HEK293 (cell line): ENCODE data around the gene EMP3.

Experiments used
- AEBP2 ChIP-seq: fragments of 450-650 bp; formaldehyde crosslinking; IDR thresholded peaks from 2 replicates; pipeline ENCODE4 v1.5.1; 2016; ENCODE audit warnings: missing biosample characterization, missing genetic modification characterization, borderline replicate concordance
- HIC1 ChIP-seq: fragments of 450-650 bp; formaldehyde crosslinking; IDR thresholded peaks from 2 replicates; pipeline ENCODE4 v1.5.1; 2016; ENCODE audit warnings: missing biosample characterization, missing genetic modification characterization
- KLF1 ChIP-seq: fragments of 450-650 bp; formaldehyde crosslinking; IDR thresholded peaks from 2 replicates; pipeline ENCODE4 v1.5.1; 2016; ENCODE audit warnings: missing biosample characterization, missing genetic modification characterization
- MYNN ChIP-seq: fragments of 450-650 bp; formaldehyde crosslinking; IDR thresholded peaks from 2 replicates; pipeline ENCODE4 v1.5.1; 2016; ENCODE audit warnings: missing biosample characterization, missing genetic modification characterization, borderline replicate concordance
- SETDB1 ChIP-seq: IDR thresholded peaks from one replicate; pipeline ENCODE4 v1.6.1; 2017; ENCODE audit warnings: mild to moderate bottlenecking, low read length, moderate library complexity, mixed read lengths; ENCODE audit not compliant: insufficient read length
- YY1 ChIP-seq: fragments of 450-650 bp; formaldehyde crosslinking; IDR thresholded peaks from 2 replicates; pipeline ENCODE4 v1.5.1; 2018; ENCODE audit warnings: missing biosample characterization, missing genetic modification characterization
- ZBTB10 ChIP-seq: fragments of 450-650 bp; formaldehyde crosslinking; IDR thresholded peaks from 2 replicates; pipeline ENCODE4 v1.5.1; 2016; ENCODE audit warnings: missing biosample characterization, missing genetic modification characterization
- ZBTB49 ChIP-seq: fragments of 450-650 bp; formaldehyde crosslinking; IDR thresholded peaks from 2 replicates; pipeline ENCODE4 v1.5.1; 2016; ENCODE audit warnings: missing biosample characterization, missing genetic modification characterization, low read depth
- ZFP37 ChIP-seq: fragments of 450-650 bp; formaldehyde crosslinking; IDR thresholded peaks from 2 replicates; pipeline ENCODE4 v1.5.1; 2016; ENCODE audit warnings: missing biosample characterization, missing genetic modification characterization
- ZNF19 ChIP-seq: fragments of 450-650 bp; formaldehyde crosslinking; IDR thresholded peaks from 2 replicates; pipeline ENCODE4; 2016; ENCODE audit warnings: missing biosample characterization, missing genetic modification characterization, low read depth
- ZNF239 ChIP-seq: fragments of 450-650 bp; formaldehyde crosslinking; IDR thresholded peaks from 2 replicates; pipeline ENCODE4 v1.5.1; 2016; ENCODE audit warnings: missing biosample characterization, missing genetic modification characterization
- ZNF26 ChIP-seq: fragments of 450-650 bp; formaldehyde crosslinking; IDR thresholded peaks from 2 replicates; pipeline ENCODE4 v1.5.1; 2016; ENCODE audit warnings: missing biosample characterization, missing genetic modification characterization
- ZNF302 ChIP-seq: fragments of 450-650 bp; formaldehyde crosslinking; IDR thresholded peaks from 2 replicates; pipeline ENCODE4 v1.5.1; 2016; ENCODE audit warnings: missing biosample characterization, missing genetic modification characterization, low read depth
- ZNF362 ChIP-seq: fragments of 450-650 bp; formaldehyde crosslinking; IDR thresholded peaks from 2 replicates; pipeline ENCODE4 v1.5.1; 2016; ENCODE audit warnings: missing biosample characterization, missing genetic modification characterization
- ZNF449 ChIP-seq: fragments of 450-650 bp; formaldehyde crosslinking; IDR thresholded peaks from 2 replicates; pipeline ENCODE4 v1.5.1; 2017; ENCODE audit warnings: missing biosample characterization, mild to moderate bottlenecking, missing genetic modification characterization, moderate library complexity
- ZNF518A ChIP-seq: fragments of 450-650 bp; formaldehyde crosslinking; conservative IDR thresholded peaks from 2 replicates; pipeline ENCODE4 v1.5.1; 2016; ENCODE audit warnings: low read depth, missing biosample characterization, missing genetic modification characterization
- ZNF558 ChIP-seq: fragments of 450-650 bp; formaldehyde crosslinking; IDR thresholded peaks from 2 replicates; pipeline ENCODE4 v1.5.1; 2016; ENCODE audit warnings: missing biosample characterization, missing genetic modification characterization
- ZNF561 ChIP-seq: fragments of 450-650 bp; IDR thresholded peaks from 2 replicates; pipeline ENCODE4 v1.5.1; 2018; ENCODE audit warnings: missing biosample characterization, missing genetic modification characterization, borderline replicate concordance
- ZNF585B ChIP-seq: fragments of 450-650 bp; formaldehyde crosslinking; IDR thresholded peaks from 2 replicates; pipeline ENCODE4 v1.5.1; 2016; ENCODE audit warnings: missing biosample characterization, missing genetic modification characterization
- ZNF658 ChIP-seq: fragments of 450-650 bp; formaldehyde crosslinking; IDR thresholded peaks from 2 replicates; pipeline ENCODE4; 2016; ENCODE audit warnings: missing biosample characterization, missing genetic modification characterization
- ZNF747 ChIP-seq: fragments of 450-650 bp; formaldehyde crosslinking; IDR thresholded peaks from 2 replicates; pipeline ENCODE4 v1.5.1; 2016; ENCODE audit warnings: missing biosample characterization, missing genetic modification characterization

Gene EMP3

GRCh38 chr19:48325265-48325910 lies at the start of gene EMP3 (continued):
- TF ChIP-seq YY1 (tag by site-specific recombination) (no peak), ZNF747 (no peak), ZNF302 (tag by site-specific recombination) (no peak), KLF1 (peak; percentile 95), ZNF362 (tag by site-specific recombination) (no peak), ZFP37 (no peak), HIC1 (tag by site-specific recombination) (no peak), SETDB1 (no peak), ZNF26 (tag by site-specific recombination) (no peak), ZNF449 (tag by site-specific recombination) (no peak), ZNF585B (tag by site-specific recombination) (no peak), AEBP2 (tag by site-specific recombination) (no peak), ZBTB49 (no peak), ZNF658 (no peak), ZBTB10 (tag by site-specific recombination) (peak; percentile 83), ZNF19 (no peak), ZNF561 (tag by site-specific recombination) (no peak), MYNN (tag by site-specific recombination) (no peak), ZNF518A (no peak), ZNF558 (tag by site-specific recombination) (no peak), ZNF239 (tag by site-specific recombination) (no peak)
